ENCODE data around the gene PPCS. TPM values are rescaled to one million over a fixed set of nuclear protein-coding genes. Genes with fewer than 3 reads are reported as not detected.
"Not testable (repeated sequence)": the region's sequence is repeated elsewhere in the genome, so short reads cannot be mapped to it uniquely, and the experiment has no call there.

The PPCS gene
- total RNA-seq, 1 donor from 2014 or later, result 45.1 TPM

DNA sequence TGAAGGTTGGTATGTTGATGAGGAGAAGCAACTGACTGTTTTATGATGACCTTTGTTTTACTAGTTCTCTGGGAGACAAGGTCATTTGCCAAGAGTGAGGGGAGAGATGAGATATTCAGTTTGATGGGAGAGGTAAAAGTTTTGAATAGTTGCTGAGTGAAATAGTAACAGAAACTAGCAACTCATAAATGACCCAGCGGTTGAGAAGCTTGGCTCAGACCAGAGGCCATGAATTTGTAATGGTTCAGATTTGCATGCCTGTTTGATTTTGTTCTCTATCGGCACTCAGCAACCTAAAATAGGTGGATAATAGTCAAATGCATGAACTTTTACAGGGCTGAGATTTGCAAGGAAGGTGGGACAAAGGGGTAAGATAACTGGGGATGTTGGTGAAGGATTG, 13.4 kb downstream of the PPCS start:
- TF ChIP-seq, protein P1, sequence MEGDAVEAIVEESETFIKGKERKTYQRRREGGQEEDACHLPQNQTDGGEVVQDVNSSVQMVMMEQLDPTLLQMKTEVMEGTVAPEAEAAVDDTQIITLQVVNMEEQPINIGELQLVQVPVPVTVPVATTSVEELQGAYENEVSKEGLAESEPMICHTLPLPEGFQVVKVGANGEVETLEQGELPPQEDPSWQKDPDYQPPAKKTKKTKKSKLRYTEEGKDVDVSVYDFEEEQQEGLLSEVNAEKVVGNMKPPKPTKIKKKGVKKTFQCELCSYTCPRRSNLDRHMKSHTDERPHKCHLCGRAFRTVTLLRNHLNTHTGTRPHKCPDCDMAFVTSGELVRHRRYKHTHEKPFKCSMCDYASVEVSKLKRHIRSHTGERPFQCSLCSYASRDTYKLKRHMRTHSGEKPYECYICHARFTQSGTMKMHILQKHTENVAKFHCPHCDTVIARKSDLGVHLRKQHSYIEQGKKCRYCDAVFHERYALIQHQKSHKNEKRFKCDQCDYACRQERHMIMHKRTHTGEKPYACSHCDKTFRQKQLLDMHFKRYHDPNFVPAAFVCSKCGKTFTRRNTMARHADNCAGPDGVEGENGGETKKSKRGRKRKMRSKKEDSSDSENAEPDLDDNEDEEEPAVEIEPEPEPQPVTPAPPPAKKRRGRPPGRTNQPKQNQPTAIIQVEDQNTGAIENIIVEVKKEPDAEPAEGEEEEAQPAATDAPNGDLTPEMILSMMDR (IDR thresholded peaks at IDR 0.05; ENCODE audit: insufficient read depth, low read length, poor library complexity, severe bottlenecking), result no peak
- DNase-seq (ENCODE audit: low read depth), result no peak
- no peaks in the 10 kb centered on the region for H3K36me3 ChIP-seq (ENCODE audit: control insufficient read depth, insufficient read depth, low read length)
- no peak overlapping the region for H3K4me3 ChIP-seq (ENCODE audit: low read depth, low read length)
- H3K27me3 ChIP-seq (ENCODE audit: control insufficient read depth, insufficient read depth, low read length), result no peaks in the 10 kb centered on the region

DNA sequence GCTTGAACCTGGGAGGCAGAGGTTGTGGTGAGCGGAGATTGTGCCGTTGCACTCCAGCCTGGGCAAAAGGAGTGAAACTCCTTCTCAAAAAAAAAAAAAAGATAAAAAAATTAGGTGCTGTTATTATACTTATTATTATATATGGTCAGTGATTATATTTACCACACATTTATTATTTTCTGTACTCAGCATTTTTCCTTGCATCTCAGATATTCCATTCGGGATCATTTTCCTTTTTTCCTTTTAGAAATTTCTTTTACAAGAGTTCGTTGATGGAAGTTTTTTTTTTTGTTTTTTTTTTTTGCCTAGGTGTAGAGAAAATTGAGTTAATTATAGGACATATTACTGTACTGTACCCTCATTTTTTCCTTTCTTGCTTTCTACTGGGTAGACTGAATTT, 20.3 kb downstream of the PPCS start:
- DNase-seq (ENCODE audit: low read depth), result no peak
- TF ChIP-seq, protein P1 (IDR thresholded peaks at IDR 0.05; ENCODE audit: insufficient read depth, low read length, poor library complexity, severe bottlenecking), result no peak
- H3K4me3 ChIP-seq (ENCODE audit: low read depth, low read length), result no peak overlapping the region
- H3K27me3 ChIP-seq (ENCODE audit: control insufficient read depth, insufficient read depth, low read length), result no peaks in the 10 kb centered on the region
- no peaks in the 10 kb centered on the region for H3K36me3 ChIP-seq (ENCODE audit: control insufficient read depth, insufficient read depth, low read length)

DNA sequence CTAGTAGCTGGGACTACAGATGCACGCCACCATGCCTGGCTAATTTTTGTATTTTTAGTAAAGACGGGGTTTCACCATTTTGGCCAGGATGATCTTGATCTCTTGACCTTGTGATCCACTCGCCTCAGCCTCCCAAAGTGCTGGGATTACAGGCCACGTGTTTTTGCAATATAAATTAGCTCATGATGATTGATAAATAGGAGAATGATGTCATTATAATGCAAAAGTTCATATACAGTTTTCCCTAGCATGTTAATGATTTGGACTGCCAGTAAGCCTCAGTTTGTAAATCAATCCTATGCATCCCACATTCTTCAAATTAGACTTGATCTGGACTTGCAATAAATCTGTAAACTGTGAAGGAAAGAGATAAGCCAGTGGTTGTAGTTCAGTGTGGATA, 21.0 kb downstream of the PPCS start:
- DNase-seq (ENCODE audit: low read depth); H3K4me3 ChIP-seq (ENCODE audit: low read depth, low read length); H3K27me3 ChIP-seq (ENCODE audit: control insufficient read depth, insufficient read depth, low read length); H3K36me3 ChIP-seq (ENCODE audit: control insufficient read depth, insufficient read depth, low read length): not testable (repeated sequence)

DNA sequence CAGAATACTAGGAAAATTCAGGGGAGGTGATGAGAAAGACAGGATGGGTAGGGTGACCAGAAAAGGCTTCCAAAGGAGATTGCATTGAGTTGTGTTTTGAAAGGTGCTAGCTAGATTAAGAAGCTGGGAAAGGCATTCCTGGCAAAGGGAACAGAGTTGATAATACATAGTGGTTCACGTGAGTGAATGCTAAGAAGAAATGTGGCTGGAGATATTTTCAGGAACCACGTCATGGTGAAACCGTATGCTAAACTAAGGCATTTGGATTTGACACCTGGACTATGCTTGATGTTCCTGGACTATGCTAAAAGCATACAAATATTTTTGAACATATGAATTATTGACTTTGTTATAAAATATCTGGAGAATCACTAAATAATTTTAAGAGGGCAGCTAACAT, 21.4 kb downstream of the PPCS start:
- Histone ChIP-seq H3K27me3 (ENCODE audit: control insufficient read depth, insufficient read depth, low read length) (no peaks in the 10 kb centered on the region), H3K36me3 (ENCODE audit: control insufficient read depth, insufficient read depth, low read length) (no peaks in the 10 kb centered on the region), H3K4me3 (ENCODE audit: low read depth, low read length) (no peak overlapping the region)

DNA sequence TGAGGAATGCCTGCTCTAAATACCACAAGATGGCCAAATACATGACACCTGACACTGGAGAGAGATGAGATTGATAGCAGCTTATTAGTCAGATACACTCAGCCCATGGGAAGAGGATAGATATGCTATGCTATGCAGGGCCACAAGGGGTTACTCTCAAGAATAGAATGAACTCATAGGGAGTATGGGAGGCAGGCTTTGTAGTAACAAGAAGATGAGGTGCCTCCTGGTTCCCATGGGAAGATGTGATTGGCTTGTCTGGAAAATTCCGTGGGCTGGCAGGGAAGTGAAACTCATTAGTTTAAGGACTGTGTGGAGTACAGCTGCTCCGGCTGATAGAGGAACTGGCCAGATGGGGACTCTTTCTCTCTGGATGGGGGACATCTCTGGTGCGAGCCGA, 23.3 kb downstream of the PPCS start:
- no peak for DNase-seq (ENCODE audit: low read depth)
- H3K4me3 ChIP-seq (ENCODE audit: low read depth, low read length), result no peak overlapping the region
- no peaks in the 10 kb centered on the region for H3K36me3 ChIP-seq (ENCODE audit: control insufficient read depth, insufficient read depth, low read length)
- H3K27me3 ChIP-seq (ENCODE audit: control insufficient read depth, insufficient read depth, low read length), result no peaks in the 10 kb centered on the region
- TF ChIP-seq, protein P1 (IDR thresholded peaks at IDR 0.05; ENCODE audit: insufficient read depth, low read length, poor library complexity, severe bottlenecking), result no peak

More for the DNA sequence above, 21.4 kb downstream of the PPCS start:
- TF ChIP-seq, protein P1 (IDR thresholded peaks at IDR 0.05; ENCODE audit: insufficient read depth, low read length, poor library complexity, severe bottlenecking), result no peak
- no peak for DNase-seq (ENCODE audit: low read depth)

DNA sequence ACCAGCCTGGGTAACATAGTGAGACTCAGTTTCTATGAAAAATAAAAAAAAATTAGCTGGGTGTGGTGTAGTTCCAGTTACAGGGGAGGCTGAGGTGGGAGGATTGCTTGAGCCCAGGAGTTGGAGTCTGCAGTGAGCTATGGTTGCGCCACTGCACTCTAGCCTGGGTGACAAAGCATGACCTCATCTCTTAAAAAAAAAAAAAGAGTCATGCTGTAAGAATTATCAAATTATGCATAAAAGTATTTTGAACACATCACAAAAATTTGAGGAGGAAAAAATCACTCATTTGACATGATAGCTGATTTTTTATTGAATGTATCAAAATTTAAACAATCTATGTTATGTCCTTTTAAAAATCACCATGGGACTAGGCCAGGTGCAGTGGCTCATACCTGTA, 24.6 kb downstream of the PPCS start:
- no peak for DNase-seq (ENCODE audit: low read depth)
- Histone ChIP-seq H3K4me3 (ENCODE audit: low read depth, low read length) (no peak overlapping the region), H3K36me3 (ENCODE audit: control insufficient read depth, insufficient read depth, low read length) (no peaks in the 10 kb centered on the region), H3K27me3 (ENCODE audit: control insufficient read depth, insufficient read depth, low read length) (no peaks in the 10 kb centered on the region)
- TF ChIP-seq, protein P1 (IDR thresholded peaks at IDR 0.05; ENCODE audit: insufficient read depth, low read length, poor library complexity, severe bottlenecking), result no peak

All from kidney epithelial cell (primary cell).